ENCODE data around the gene CELSR1. TPM values are rescaled to one million over a fixed set of nuclear protein-coding genes. Genes with fewer than 3 reads are reported as not detected.

CELSR1 gene
- total and polyA plus RNA-seq, 8 donors, result 0.75 to 3.2 (median 1.2) TPM

DNA sequence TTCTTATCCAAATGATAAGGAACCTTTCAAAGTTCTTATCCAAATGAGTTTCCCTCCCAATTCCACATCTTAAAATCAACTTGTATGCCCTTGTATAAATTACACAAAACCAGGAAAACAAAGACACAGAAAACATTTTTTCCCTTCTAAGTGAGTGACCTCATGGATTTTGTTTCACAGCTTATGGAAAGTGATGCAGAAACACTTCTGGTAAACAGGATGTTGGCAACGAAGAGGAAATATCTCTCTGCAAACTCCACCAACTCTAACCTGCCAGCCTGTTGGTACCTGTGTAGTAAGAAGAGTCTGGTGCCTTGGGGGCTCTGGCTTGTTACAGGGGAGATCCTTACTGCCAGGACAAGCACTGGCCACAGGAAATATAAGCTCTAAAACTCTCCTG is 57.0 kb downstream of the CELSR1 start:
- H3K27me3 ChIP-seq, result no peaks in the 10 kb centered on the region
- 32 to 48% methylated on average over 1 of the region's 1 CpG for WGBS, 2 donors
- H3K4me3 ChIP-seq, result no peak overlapping the region
- H3K4me1 ChIP-seq, result no peaks in the 10 kb centered on the region
- intact Hi-C loops (cut with DNase I), result no loop called here
- no peak overlapping the region for H3K27ac ChIP-seq
- no peak for ATAC-seq
- no peak for DNase-seq
- H3K9me3 ChIP-seq, result no peaks in the 10 kb centered on the region
- no peak for FAIRE-seq
- no peak for TF ChIP-seq CTCF (IDR thresholded peaks at IDR 0.05)
- H3K36me3 ChIP-seq, result no peaks in the 10 kb centered on the region

- intact Hi-C loops (cut with DNase I), result no loop called here
- Histone ChIP-seq H3K27me3 (no peaks in the 10 kb centered on the region), H3K9me3 (no peaks in the 10 kb centered on the region), H3K36me3 (no peaks in the 10 kb centered on the region), H3K27ac (no peak overlapping the region), H3K4me3 (no peak overlapping the region), H3K4me1 (no peaks in the 10 kb centered on the region)
- no peak for FAIRE-seq
- no peak for TF ChIP-seq CTCF (IDR thresholded peaks at IDR 0.05)
- no peak for DNase-seq
- WGBS, 2 donors, result 74 to 79% methylated on average over 16 of the region's 16 CpGs
- no peak for ATAC-seq
Observed at GRCh38 chr22:46479046-46479445, 58.4 kb downstream of the CELSR1 start.

- no peak for DNase-seq
- ATAC-seq, result no peak
- WGBS, 2 donors, result 83 to 86% methylated on average over 17 of the region's 17 CpGs
- no peak for TF ChIP-seq CTCF (IDR thresholded peaks at IDR 0.05)
- H3K27ac ChIP-seq, result no peak overlapping the region
- no peak for FAIRE-seq
- H3K36me3 ChIP-seq, result no peaks in the 10 kb centered on the region
- H3K4me1 ChIP-seq, result no peaks in the 10 kb centered on the region
- H3K27me3 ChIP-seq, result no peaks in the 10 kb centered on the region
- no peaks in the 10 kb centered on the region for H3K9me3 ChIP-seq
- intact Hi-C loops (cut with DNase I), result no loop called here
- no peak overlapping the region for H3K4me3 ChIP-seq
Observed at GRCh38 chr22:46478083-46478551, 59.3 kb downstream of the CELSR1 start.

- no peaks in the 10 kb centered on the region for H3K36me3 ChIP-seq
- 78 to 89% methylated on average over 8 of the region's 8 CpGs for WGBS, 2 donors
- FAIRE-seq, result no peak
- no peaks in the 10 kb centered on the region for H3K4me1 ChIP-seq
- ATAC-seq, result no peak
- intact Hi-C loops (cut with DNase I), result no loop called here
- no peak for TF ChIP-seq CTCF (IDR thresholded peaks at IDR 0.05)
- no peaks in the 10 kb centered on the region for H3K27me3 ChIP-seq
- DNase-seq, result no peak
- no peak overlapping the region for H3K4me3 ChIP-seq
- H3K27ac ChIP-seq, result no peak overlapping the region
- no peaks in the 10 kb centered on the region for H3K9me3 ChIP-seq
Observed at GRCh38 chr22:46476547-46476941, 60.9 kb downstream of the CELSR1 start.

DNA sequence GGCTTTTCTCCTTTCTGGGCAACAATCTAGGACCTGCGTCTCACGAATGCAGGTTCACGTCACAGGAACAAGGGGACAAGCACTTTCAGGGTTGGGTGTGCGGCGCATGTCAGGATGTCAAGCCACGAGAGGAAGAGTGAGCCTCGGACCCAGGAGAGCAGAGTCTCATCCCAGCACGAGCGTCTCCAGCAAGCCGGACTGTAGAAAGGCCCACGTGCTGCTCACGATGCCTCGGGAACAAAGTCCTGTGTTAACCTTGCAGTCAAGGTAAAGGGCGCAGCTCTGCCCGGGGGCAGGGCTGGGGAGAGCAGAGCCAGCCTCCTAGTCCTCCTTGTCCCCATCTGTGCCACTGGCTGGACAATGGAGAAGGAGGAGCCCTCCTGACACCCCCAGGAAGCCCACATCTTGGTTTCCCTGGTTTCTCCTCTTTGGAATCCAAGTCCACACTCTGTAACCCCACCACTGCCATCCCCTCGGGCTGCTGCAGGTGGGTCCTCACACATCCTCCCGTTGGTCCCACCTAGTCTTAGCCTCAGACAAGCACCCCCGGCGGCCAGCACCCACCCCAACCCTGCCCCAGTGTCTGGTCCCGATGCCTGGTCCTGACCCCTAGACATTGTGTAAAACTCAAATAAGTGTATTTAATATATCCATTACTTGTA is 63.4 kb downstream of the CELSR1 start:
- no peaks in the 10 kb centered on the region for H3K9me3 ChIP-seq
- DNase-seq (no peak), FAIRE-seq (no peak), ATAC-seq (no peak)
- no peak for TF ChIP-seq CTCF (IDR thresholded peaks at IDR 0.05)
- no peak overlapping the region for H3K4me3 ChIP-seq
- H3K27ac ChIP-seq, result no peak overlapping the region
- H3K36me3 ChIP-seq, result no peaks in the 10 kb centered on the region
- no peaks in the 10 kb centered on the region for H3K4me1 ChIP-seq
- intact Hi-C loops (cut with DNase I), result no loop called here
- no peaks in the 10 kb centered on the region for H3K27me3 ChIP-seq
- WGBS, 2 donors, result 74 to 81% methylated on average over 20 of the region's 20 CpGs

Data from pancreas (tissue), 10 donors.